Stimulated activated CD8-positive, alpha-beta memory T cell treated with anti-CD3 and anti-CD28 coated beads, Interleukin-7, amount 100 ng/mL, for 1 hour (primary cell): ENCODE data around the gene MRPL52.

Experiments
- DNase-seq, 2 donors: peaks; one replicate each; pipeline ENCODE4 v3.0.0-alpha.2; 2020; ENCODE audit warnings: low read depth in 2 of 2

Gene MRPL52

GRCh38 chr14:22882064-22882463 is 52.4 kb downstream of the MRPL52 start:
- DNase-seq, result no peak

- no peak for DNase-seq
Measured at GRCh38 chr14:22882529-22883172, 53.0 kb downstream of the MRPL52 start.

- DNase-seq, result no peak
Measured at GRCh38 chr14:22883173-22883976, 53.7 kb downstream of the MRPL52 start, which contains the start of gene REM2. Gene REM2, plus strand, starts transcription at chr14:22883222. Its CDS starts 66 bp downstream, at chr14:22883288.

- DNase-seq, result no peak
Measured at GRCh38 chr14:22884076-22884737, 54.5 kb downstream of the MRPL52 start.
